ENCODE measurements around the gene ARHGAP24.

Gene ARHGAP24

DNA sequence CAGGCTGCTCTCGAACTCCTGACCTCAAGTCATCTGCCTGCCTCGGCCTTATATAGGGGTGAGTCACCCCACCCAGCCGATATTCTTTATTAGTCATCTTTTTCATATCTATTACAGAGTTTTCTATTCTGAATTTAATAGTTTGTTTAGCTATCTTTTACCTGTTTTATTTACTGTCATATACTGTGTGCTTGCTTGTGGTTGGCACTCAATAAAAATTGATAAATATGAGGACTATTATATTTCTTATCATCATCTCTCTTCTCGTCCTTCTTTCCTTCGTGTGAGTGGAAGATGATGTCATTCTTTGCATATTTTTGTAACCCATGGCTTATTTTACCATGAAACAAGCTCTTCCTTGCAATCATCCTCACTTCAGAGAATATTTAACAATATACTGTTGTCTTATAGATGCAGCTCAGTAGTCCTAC is 265.5 kb downstream of the ARHGAP24 start:
- Mint-ChIP-seq H3K27me3 (ENCODE audit: low read depth) (no peaks in the 10 kb centered on the region), H3K4me1 (peaks cover 10% of the 10 kb centered on the region), H3K9me3 (no peaks in the 10 kb centered on the region), H3K27ac (no peak overlapping the region), H3K4me3 (no peak overlapping the region), H3K36me3 (ENCODE audit: low read depth) (no peaks in the 10 kb centered on the region)
- TF ChIP-seq, protein P1, sequence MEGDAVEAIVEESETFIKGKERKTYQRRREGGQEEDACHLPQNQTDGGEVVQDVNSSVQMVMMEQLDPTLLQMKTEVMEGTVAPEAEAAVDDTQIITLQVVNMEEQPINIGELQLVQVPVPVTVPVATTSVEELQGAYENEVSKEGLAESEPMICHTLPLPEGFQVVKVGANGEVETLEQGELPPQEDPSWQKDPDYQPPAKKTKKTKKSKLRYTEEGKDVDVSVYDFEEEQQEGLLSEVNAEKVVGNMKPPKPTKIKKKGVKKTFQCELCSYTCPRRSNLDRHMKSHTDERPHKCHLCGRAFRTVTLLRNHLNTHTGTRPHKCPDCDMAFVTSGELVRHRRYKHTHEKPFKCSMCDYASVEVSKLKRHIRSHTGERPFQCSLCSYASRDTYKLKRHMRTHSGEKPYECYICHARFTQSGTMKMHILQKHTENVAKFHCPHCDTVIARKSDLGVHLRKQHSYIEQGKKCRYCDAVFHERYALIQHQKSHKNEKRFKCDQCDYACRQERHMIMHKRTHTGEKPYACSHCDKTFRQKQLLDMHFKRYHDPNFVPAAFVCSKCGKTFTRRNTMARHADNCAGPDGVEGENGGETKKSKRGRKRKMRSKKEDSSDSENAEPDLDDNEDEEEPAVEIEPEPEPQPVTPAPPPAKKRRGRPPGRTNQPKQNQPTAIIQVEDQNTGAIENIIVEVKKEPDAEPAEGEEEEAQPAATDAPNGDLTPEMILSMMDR (IDR thresholded peaks at IDR 0.05; ENCODE audit: unreplicated experiment in 3 of 3): no peak

GRCh38 chr4:85741381-85741780 is 266.4 kb downstream of the ARHGAP24 start:
- Mint-ChIP-seq H3K36me3 (ENCODE audit: low read depth) (no peaks in the 10 kb centered on the region), H3K27me3 (ENCODE audit: low read depth) (no peaks in the 10 kb centered on the region), H3K9me3 (no peaks in the 10 kb centered on the region), H3K4me3 (no peak overlapping the region), H3K27ac (peak overlapping the region in 1 of 3 experiments; percentile 38), H3K4me1 (peaks cover 10% of the 10 kb centered on the region)
- TF ChIP-seq, protein P1 (IDR thresholded peaks at IDR 0.05; ENCODE audit: unreplicated experiment in 3 of 3): no peak

DNA sequence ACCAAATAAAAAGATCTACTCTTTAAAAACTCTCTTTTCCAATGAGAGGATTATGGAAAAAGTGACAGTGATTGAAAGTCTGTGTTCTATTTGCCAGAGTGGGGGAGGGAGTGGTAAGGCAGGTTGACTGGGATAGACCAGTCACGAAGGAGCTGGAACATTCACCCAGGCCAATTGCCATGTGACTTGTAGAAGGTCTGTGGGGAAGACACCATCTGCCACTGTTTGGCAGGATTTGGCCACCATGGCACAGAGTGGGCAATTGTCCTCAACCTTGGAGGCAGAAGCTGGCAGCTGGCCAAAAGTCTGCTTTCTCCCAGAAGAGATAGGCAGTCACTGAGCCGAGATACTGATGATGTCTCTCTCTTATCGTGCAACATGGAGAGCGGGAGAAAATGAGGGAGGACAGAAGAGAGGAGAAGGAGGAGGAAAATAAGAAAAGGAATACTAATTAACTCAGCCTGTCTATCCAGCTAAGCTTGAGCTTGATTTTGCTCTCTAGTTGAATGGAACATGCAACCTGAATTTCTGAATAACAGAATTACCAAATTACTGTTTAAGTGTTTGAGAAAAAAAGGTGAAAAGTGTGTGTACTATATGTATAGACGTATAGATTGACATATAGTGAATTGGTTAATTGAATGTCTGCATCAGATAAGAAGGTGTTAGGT is 267.1 kb downstream of the ARHGAP24 start:
- H3K27me3 Mint-ChIP-seq (ENCODE audit: low read depth): no peaks in the 10 kb centered on the region
- H3K4me3 Mint-ChIP-seq: no peak overlapping the region
- no peaks in the 10 kb centered on the region for H3K9me3 Mint-ChIP-seq
- H3K4me1 Mint-ChIP-seq: peaks cover 10% of the 10 kb centered on the region
- peak overlapping the region in 1 of 3 experiments; percentile 3 for H3K27ac Mint-ChIP-seq
- TF ChIP-seq, protein P1 (IDR thresholded peaks at IDR 0.05; ENCODE audit: unreplicated experiment in 3 of 3): no peak
- H3K36me3 Mint-ChIP-seq (ENCODE audit: low read depth): no peaks in the 10 kb centered on the region

GRCh38 chr4:85744950-85745349 is 270.0 kb downstream of the ARHGAP24 start:
- TF ChIP-seq, protein P1 (IDR thresholded peaks at IDR 0.05; ENCODE audit: unreplicated experiment in 3 of 3): no peak
- H3K27me3 Mint-ChIP-seq (ENCODE audit: low read depth): no peaks in the 10 kb centered on the region
- H3K4me1 Mint-ChIP-seq: peaks cover 24% of the 10 kb centered on the region
- no peaks in the 10 kb centered on the region for H3K9me3 Mint-ChIP-seq
- H3K27ac Mint-ChIP-seq: no peak overlapping the region
- no peak overlapping the region for H3K4me3 Mint-ChIP-seq
- no peaks in the 10 kb centered on the region for H3K36me3 Mint-ChIP-seq (ENCODE audit: low read depth)

GRCh38 chr4:85745939-85746338 is 271.0 kb downstream of the ARHGAP24 start:
- H3K27me3 Mint-ChIP-seq (ENCODE audit: low read depth): no peaks in the 10 kb centered on the region
- no peak overlapping the region for H3K4me3 Mint-ChIP-seq
- H3K9me3 Mint-ChIP-seq: no peaks in the 10 kb centered on the region
- no peaks in the 10 kb centered on the region for H3K36me3 Mint-ChIP-seq (ENCODE audit: low read depth)
- TF ChIP-seq, protein P1 (IDR thresholded peaks at IDR 0.05; ENCODE audit: unreplicated experiment in 3 of 3): no peak
- H3K4me1 Mint-ChIP-seq: peaks cover 24% of the 10 kb centered on the region
- no peak overlapping the region for H3K27ac Mint-ChIP-seq

- peak overlapping the region; percentile 3 to 52 (median 30) for H3K27ac Mint-ChIP-seq
- H3K4me3 Mint-ChIP-seq: no peak overlapping the region
- TF ChIP-seq, protein P1 (IDR thresholded peaks at IDR 0.05; ENCODE audit: unreplicated experiment in 3 of 3): peak; percentile 91 to 92 (median 92)
- no peaks in the 10 kb centered on the region for H3K36me3 Mint-ChIP-seq (ENCODE audit: low read depth)
- H3K4me1 Mint-ChIP-seq: peaks cover 14% of the 10 kb centered on the region
- no peaks in the 10 kb centered on the region for H3K27me3 Mint-ChIP-seq (ENCODE audit: low read depth)
- no peaks in the 10 kb centered on the region for H3K9me3 Mint-ChIP-seq
Observed at GRCh38 chr4:85747882-85748491, 273.0 kb downstream of the ARHGAP24 start.
